HG02798 (cell line): ENCODE data around the gene PGAM2.
"Not testable (repeated sequence)": the region's sequence is repeated elsewhere in the genome, so short reads cannot be mapped to it uniquely, and the experiment has no call there.

Experiments used
- ATAC-seq: cut with Tn5 transposase; IDR thresholded peaks from one replicate; pipeline ENCODE4 v1.9.1; 2021; ENCODE audit warnings: mild to moderate bottlenecking; ENCODE audit not compliant: unreplicated experiment, poor library complexity

PGAM2 gene

DNA sequence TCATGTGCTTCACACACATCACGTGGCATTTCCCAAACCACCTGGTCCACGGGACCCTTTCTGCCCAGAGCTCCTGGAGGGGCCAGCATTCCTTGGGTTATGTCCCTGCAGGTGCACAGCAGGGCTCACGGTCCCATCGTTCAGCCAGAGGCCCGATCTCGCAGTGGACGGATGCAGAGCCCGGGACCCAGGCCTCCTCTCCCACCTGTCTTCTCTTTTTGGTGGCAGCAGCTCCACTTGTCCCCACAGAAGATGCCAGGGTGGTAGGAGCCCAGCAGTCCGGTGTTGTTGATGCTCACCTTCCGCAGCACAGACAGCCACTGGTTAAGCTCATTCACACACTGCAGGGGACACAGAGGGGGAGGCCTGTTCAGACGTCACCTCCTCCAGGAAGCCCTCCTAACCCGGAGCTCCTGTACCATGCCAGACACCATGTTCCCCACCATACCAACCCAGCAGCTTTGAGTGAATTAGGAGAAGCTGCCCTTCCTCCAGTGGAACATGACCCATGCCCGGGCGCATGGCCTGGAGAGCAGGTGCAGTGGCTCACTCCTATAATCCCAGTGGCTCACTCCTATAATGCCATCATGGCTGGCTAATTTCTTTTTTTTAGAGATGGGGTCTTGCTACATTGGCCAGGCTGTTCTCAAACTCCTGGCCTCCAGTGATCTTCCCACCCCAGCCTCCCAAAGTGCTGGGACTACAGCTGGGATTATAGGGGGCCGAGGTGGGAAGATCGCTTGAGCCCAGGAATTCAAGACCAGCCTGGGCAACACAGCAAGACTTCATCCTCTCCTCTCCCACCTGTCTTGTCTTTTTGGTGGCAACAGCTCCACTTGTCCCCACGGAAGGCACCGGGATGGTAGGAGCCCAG lies 31.2 kb downstream of the PGAM2 start:
- not testable (repeated sequence) for ATAC-seq

DNA sequence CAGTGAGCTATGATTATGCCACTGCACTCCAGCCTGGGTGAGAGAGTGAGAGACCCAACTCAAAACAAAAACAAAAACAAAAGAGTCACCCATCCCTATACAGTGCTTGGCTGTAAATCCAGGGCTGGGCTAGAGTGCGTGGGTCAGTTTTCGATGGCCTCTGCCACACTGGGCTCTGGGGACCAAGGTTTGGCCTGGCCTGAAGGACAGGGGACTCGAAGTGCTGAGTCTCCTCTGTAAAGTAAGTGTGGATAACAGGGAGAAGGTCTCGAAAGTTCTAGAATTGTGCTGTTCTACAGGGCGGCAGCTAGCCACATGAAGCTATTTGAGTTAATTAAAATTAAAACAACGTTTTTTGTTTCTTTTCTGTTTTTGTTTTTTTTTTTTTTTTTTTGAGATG lies 33.3 kb downstream of the PGAM2 start:
- ATAC-seq: not testable (repeated sequence)

DNA sequence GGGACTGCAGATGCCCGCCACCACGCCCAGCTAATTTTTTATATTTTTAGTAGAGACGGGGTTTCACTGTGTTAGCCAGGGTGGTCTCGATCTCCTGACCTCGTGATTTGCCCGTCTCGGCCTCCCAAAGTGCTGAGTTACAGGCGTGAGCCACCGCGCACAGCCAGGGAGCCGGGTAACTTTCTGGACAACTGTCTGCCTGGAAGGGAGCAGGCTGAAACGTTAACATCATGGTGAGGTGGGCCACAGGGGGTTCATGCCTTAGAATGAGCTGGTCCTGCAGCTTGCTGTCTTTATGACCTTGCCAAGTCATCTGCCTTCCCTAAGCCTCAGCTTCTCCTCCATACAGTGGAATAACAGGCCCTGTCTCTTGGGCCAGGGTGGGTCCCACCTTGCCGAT lies 34.0 kb downstream of the PGAM2 start:
- not testable (repeated sequence) for ATAC-seq

DNA sequence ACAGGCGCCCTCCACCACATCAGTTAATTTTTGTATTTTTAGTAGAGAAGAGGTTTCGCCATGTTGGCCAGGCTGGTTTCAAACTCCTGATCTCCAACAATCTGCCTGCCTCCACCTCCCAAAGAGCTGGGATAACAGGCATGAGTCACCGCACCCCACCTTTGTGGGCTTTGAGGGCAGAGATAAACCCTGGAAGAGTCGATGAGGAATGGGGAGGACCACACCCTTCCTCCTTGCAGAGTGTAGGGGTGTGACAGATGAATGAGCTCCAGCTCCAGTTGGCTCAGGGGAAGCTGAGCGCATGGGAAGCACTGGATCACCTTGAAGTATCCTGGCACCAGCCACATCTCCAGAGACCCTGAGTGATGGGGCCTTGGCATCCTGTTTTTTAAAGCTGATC lies 35.3 kb downstream of the PGAM2 start:
- ATAC-seq: not testable (repeated sequence)

DNA sequence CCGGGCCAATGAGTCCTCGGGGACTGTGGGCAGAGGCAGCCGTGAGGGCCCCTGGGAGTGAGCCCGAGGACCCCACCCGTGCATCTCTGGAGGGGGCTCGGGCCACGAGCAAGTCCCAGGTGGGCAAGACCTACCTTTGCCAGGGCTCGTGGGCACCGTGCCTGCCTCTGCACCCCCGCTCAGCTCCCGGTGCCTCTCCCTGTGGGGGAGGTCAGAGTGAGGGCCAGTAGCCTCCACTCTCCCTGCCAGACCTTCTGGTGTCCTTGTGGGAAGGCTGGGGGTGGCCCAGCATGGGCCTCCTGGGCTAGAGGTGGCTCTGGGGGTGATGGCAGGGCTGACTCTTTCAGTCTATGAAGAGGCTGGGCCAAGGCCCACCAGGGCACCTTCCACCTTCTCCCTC lies 35.9 kb downstream of the PGAM2 start:
- not testable (repeated sequence) for ATAC-seq

DNA sequence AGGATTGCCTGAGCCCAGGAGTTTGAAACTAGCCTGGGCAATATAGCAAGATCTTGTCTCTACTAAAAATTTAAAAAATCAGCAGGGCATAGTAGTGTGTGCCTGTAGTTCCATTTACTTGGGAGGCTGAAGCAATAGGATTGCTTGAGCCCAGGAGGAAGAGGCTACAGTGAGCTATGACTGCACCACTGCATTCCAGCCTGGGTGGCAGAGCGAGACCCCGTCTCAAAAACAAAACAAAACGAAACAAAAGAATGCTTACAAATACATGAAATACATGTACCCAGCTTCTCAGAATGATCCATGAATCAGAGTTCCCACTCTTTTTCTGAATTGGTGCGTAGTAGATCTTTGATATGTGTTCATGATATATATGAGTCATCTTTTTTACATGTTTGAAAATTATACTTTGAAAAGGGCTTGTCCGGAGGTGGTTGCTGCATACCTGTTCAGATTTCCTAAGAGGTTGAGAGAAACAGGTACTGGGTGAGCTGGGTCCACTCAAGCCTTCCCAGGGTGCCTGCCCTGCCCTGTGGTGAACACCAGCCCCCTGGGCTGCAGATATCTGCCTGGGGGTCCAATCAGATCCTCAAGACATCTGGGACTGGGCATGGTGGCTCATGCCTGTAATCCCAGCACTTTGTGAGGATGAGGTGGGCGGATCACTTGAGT lies 42.4 kb downstream of the PGAM2 start:
- not testable (repeated sequence) for ATAC-seq

DNA sequence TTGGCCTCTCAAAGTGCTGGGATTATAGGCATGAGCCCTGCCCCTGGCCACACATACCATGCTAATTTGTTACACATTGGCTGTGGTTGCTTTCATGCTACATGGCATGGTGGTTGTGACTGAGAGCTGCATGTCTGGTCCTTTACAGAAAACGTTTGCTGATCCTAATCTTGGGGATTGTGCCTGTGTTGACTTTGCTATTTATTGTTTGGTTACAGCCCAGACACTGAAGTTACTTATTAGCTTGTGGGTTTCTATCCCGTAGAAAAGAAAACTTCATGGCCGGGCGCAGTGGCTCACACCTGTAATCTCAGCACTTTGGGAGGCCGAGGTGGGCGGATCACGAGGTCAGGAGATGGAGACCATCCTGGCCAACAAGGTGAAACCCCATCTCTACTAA lies 43.3 kb downstream of the PGAM2 start:
- ATAC-seq: not testable (repeated sequence)

DNA sequence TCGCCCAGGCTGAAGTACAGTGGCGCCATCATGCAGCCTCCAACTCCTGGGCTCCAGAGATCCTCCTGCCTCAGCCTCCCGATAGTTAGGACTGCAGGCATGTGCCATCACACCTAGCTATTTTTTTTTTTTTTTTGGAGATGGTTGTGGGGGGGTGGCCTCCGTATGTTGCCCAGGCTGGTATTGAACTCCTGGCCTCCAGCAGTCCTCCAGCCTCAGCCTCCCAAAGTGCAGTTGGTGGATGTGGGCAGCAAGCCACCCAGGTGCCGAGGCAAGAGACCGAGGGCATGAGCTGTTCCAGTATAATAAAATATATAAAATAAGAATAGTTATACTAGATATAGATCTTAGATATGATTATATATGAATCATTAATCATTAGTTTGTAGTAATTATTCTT lies 45.5 kb downstream of the PGAM2 start:
- ATAC-seq: not testable (repeated sequence)

DNA sequence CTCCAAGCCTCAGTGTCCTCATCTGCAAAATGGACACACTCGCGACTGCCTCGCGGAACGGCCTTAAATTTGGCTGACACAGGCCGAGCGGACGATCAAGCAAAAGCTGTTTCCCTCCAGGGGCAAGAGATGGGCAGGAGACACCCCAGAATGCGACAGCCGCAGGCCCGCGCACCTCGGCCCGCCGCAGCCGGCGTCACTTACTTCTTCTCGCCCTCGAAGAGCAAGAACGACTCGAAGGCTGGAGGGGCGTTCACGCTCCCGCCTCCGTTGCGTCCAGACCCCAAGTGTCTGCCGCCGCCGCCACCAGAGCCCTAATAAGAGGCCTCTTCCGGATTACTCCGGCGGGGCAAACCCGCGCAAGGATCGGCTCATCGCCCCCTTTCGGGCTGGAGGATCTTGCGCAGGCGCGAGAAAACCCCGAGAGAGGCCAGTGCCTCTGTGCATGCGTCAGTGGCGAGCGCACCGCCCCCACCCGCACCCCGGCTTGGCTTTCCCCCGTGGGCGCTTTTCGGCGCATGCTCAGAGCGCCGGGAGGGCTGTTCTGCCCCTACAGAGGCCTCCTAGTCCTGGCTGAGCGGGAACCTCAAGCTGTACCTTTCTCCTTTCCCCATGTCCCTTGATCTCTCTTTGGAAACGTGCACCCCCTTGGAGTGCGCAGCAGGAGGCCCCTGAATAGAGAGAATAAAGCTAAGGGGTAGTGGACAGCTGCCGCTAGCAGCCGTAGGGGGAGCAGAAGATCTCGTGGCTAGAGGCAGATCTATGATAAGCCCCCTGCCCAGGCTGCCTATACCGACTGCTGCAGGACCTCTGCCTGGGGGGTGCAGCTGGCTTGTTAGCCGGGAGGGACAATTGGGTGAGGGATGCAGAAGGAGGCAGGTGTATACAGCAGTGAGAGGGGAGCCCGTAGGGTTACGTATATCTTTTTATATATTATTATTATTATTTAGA lies 46.2 kb downstream of the PGAM2 start:
- ATAC-seq: peak; percentile 96

DNA sequence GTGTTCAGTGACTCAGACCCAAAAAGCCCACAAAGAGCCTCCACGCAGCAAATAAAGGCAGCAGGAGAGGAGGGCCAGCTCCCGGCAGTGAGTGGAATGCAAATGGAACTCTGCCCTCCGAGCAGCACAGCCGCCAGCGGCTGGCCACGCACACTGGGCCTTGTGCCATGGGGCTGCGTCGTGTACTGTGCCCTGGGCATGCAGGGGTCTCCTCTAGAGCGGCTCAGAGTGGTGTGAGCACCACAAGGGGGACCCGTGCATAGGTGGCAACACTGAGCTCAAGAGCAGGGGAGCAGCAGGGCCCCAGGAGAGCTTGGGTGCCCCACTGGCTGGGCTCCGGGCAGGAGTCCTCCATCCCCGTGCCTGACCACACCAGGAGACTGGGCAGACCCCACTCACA lies 50.3 kb downstream of the PGAM2 start:
- not testable (repeated sequence) for ATAC-seq
